SU-DHL-6 (cell line): ENCODE measurements around the gene CHKA.

Experiments used
- CTCF ChIP-seq: fragments of 200-600 bp; sonication (generic); IDR thresholded peaks from one replicate; pipeline ENCODE4 v1.5.1; 2017; ENCODE audit warnings: antibody characterized with exemption, mild to moderate bottlenecking, low read length, moderate library complexity; ENCODE audit not compliant: insufficient read depth, poor library complexity, severe bottlenecking
- EZH2phosphoT487 ChIP-seq: fragments of 200-600 bp; sonication (generic), shearing (Covaris generic); conservative IDR thresholded peaks from 2 replicates; pipeline ENCODE4 v1.6.1; 2018; ENCODE audit warnings: mild to moderate bottlenecking, antibody characterized with exemption, low read length, moderate library complexity, mixed read lengths

GRCh38 chr11:68090706-68091105 lies 30.5 kb downstream of the CHKA start:
- TF ChIP-seq CTCF (no peak), EZH2phosphoT487 (no peak)
